Measurements from ENCODE around the gene OBP2A.

- TF ChIP-seq CTCF (IDR thresholded peaks at IDR 0.05; ENCODE audit: insufficient read depth, low read depth, low read length) (no peak), EZH2 (IDR thresholded peaks at IDR 0.05; ENCODE audit: insufficient read depth, low read length) (no peak)
Observed at GRCh38 chr9:135512904-135513303, 33.0 kb upstream of the OBP2A start.
